ENCODE results near the gene DCHS1.

The DCHS1 gene

GRCh38 chr11:6671991-6672390 lies 16.4 kb upstream of the DCHS1 start:
- in situ Hi-C loops (cut with MboI; ENCODE audit: low sequenced_read_pairs) = no loop called here

- in situ Hi-C loops (cut with MboI; ENCODE audit: low sequenced_read_pairs) = no loop called here
Measured at GRCh38 chr11:6670202-6670830, 14.7 kb upstream of the DCHS1 start.

GRCh38 chr11:6667733-6668374 lies 12.2 kb upstream of the DCHS1 start:
- in situ Hi-C loops (cut with MboI; ENCODE audit: low sequenced_read_pairs) = no loop called here

- in situ Hi-C loops (cut with MboI; ENCODE audit: low sequenced_read_pairs) = no loop called here
Measured at GRCh38 chr11:6666302-6667183, 10.9 kb upstream of the DCHS1 start.

- in situ Hi-C loops (cut with MboI; ENCODE audit: low sequenced_read_pairs) = no loop called here
Measured at GRCh38 chr11:6664551-6664950, 8.9 kb upstream of the DCHS1 start.

GRCh38 chr11:6663794-6664469 lies 8.3 kb upstream of the DCHS1 start:
- in situ Hi-C loops (cut with MboI; ENCODE audit: low sequenced_read_pairs) = no loop called here

- in situ Hi-C loops (cut with MboI; ENCODE audit: low sequenced_read_pairs) = no loop called here
Measured at GRCh38 chr11:6660712-6661111, 5.1 kb upstream of the DCHS1 start.

- in situ Hi-C loops (cut with MboI; ENCODE audit: low sequenced_read_pairs) = no loop called here
Measured at GRCh38 chr11:6658647-6659046, 3.0 kb upstream of the DCHS1 start.

GRCh38 chr11:6657346-6657745 lies 1.7 kb upstream of the DCHS1 start:
- in situ Hi-C loops (cut with MboI; ENCODE audit: low sequenced_read_pairs) = no loop called here

- in situ Hi-C loops (cut with MboI; ENCODE audit: low sequenced_read_pairs) = no loop called here
Measured at GRCh38 chr11:6656936-6657335, 1.3 kb upstream of the DCHS1 start.

- in situ Hi-C loops (cut with MboI; ENCODE audit: low sequenced_read_pairs) = no loop called here
Measured at GRCh38 chr11:6656584-6656915, 941 bp upstream of the DCHS1 start.

GRCh38 chr11:6655020-6655789 lies 404 bp downstream of the DCHS1 start:
- in situ Hi-C loops (cut with MboI; ENCODE audit: low sequenced_read_pairs) = no loop called here

GRCh38 chr11:6654281-6655019 lies 1.2 kb downstream of the DCHS1 start:
- in situ Hi-C loops (cut with MboI; ENCODE audit: low sequenced_read_pairs) = no loop called here

- in situ Hi-C loops (cut with MboI; ENCODE audit: low sequenced_read_pairs) = no loop called here
Measured at GRCh38 chr11:6653656-6654055, 2.0 kb downstream of the DCHS1 start.

GRCh38 chr11:6653097-6653496 lies 2.5 kb downstream of the DCHS1 start:
- in situ Hi-C loops (cut with MboI; ENCODE audit: low sequenced_read_pairs) = no loop called here

GRCh38 chr11:6652182-6652581 lies 3.4 kb downstream of the DCHS1 start:
- in situ Hi-C loops (cut with MboI; ENCODE audit: low sequenced_read_pairs) = no loop called here

GRCh38 chr11:6650980-6651379 lies 4.6 kb downstream of the DCHS1 start:
- in situ Hi-C loops (cut with MboI; ENCODE audit: low sequenced_read_pairs) = no loop called here

GRCh38 chr11:6650104-6650503 lies 5.5 kb downstream of the DCHS1 start:
- in situ Hi-C loops (cut with MboI; ENCODE audit: low sequenced_read_pairs) = no loop called here

GRCh38 chr11:6648501-6648900 lies 7.1 kb downstream of the DCHS1 start:
- in situ Hi-C loops (cut with MboI; ENCODE audit: low sequenced_read_pairs) = no loop called here

GRCh38 chr11:6647836-6648235 lies 7.8 kb downstream of the DCHS1 start:
- in situ Hi-C loops (cut with MboI; ENCODE audit: low sequenced_read_pairs) = no loop called here
